ENCODE measurements around the gene CEP350. TPM values are rescaled to one million over a fixed set of nuclear protein-coding genes. Genes with fewer than 3 reads are reported as not detected.
"Not testable (repeated sequence)": the region's sequence is repeated elsewhere in the genome, so short reads cannot be mapped to it uniquely, and the experiment has no call there.

CEP350 gene
- total RNA-seq, 2 donors from 2014 or later = 43.3 to 67.4 TPM

- Histone ChIP-seq H3K4me1 (replicated peaks) (no peaks in the 10 kb centered on the region), H3K36me3 (no peaks in the 10 kb centered on the region), H3K27ac (no peak overlapping the region), H3K27me3 (replicated peaks; ENCODE audit: insufficient read depth) (no peaks in the 10 kb centered on the region), H3K4me3 (no peak overlapping the region), H3K9me3 (no peaks in the 10 kb centered on the region)
- intact Hi-C loops (cut with DNase I) = no loop called here
- TF ChIP-seq POLR2A (IDR thresholded peaks at IDR 0.05) = no peak
- TF ChIP-seq, protein P1, sequence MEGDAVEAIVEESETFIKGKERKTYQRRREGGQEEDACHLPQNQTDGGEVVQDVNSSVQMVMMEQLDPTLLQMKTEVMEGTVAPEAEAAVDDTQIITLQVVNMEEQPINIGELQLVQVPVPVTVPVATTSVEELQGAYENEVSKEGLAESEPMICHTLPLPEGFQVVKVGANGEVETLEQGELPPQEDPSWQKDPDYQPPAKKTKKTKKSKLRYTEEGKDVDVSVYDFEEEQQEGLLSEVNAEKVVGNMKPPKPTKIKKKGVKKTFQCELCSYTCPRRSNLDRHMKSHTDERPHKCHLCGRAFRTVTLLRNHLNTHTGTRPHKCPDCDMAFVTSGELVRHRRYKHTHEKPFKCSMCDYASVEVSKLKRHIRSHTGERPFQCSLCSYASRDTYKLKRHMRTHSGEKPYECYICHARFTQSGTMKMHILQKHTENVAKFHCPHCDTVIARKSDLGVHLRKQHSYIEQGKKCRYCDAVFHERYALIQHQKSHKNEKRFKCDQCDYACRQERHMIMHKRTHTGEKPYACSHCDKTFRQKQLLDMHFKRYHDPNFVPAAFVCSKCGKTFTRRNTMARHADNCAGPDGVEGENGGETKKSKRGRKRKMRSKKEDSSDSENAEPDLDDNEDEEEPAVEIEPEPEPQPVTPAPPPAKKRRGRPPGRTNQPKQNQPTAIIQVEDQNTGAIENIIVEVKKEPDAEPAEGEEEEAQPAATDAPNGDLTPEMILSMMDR (IDR thresholded peaks at IDR 0.05) = no peak
- no peak for TF ChIP-seq POLR2AphosphoS5 (IDR thresholded peaks at IDR 0.05)
- DNase-seq (ENCODE audit: low spot score) = no peak
Observed at GRCh38 chr1:180002437-180002836, 47.8 kb downstream of the CEP350 start.

GRCh38 chr1:180003026-180003695 lies 48.6 kb downstream of the CEP350 start:
- intact Hi-C loops (cut with DNase I) = no loop called here
- H3K27me3 ChIP-seq (replicated peaks; ENCODE audit: insufficient read depth) = no peaks in the 10 kb centered on the region
- H3K36me3 ChIP-seq = no peaks in the 10 kb centered on the region
- no peak overlapping the region for H3K4me3 ChIP-seq
- no peaks in the 10 kb centered on the region for H3K4me1 ChIP-seq (replicated peaks)
- 97% methylated on average over 3 of the region's 3 CpGs for WGBS
- H3K27ac ChIP-seq = no peak overlapping the region
- no peak for TF ChIP-seq POLR2A (IDR thresholded peaks at IDR 0.05)
- TF ChIP-seq, protein P1 (IDR thresholded peaks at IDR 0.05) = no peak
- H3K9me3 ChIP-seq = no peaks in the 10 kb centered on the region
- DNase-seq (ENCODE audit: low spot score) = no peak

GRCh38 chr1:180006762-180007161 lies 52.2 kb downstream of the CEP350 start:
- H3K27ac ChIP-seq; H3K9me3 ChIP-seq; intact Hi-C loops (cut with DNase I); H3K4me1 ChIP-seq (replicated peaks); DNase-seq (ENCODE audit: low spot score); H3K4me3 ChIP-seq; H3K36me3 ChIP-seq; H3K27me3 ChIP-seq (replicated peaks; ENCODE audit: insufficient read depth): not testable (repeated sequence)
- WGBS = 100% methylated on average over 1 of the region's 1 CpG

DNA sequence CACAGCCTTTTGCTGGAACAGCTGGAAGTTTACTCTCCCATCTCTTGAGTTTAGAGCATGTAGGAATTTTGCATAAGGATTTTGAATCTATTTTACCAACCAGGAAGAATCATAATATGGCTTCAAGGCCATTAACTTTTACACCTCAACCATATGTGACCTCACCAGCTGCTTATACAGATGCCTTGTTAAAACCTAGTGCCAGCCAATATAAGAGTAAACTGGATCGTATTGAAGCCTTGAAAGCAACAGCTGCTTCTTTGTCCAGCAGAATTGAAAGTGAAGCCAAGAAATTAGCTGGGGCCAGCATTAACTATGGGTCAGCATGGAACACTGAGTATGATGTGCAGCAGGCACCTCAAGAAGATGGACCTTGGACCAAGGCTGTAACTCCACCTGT lies 65.4 kb downstream of the CEP350 start:
- peaks cover 0 to 5% of the 10 kb centered on the region in 2 donors for H3K36me3 ChIP-seq
- no peak for DNase-seq (ENCODE audit: low spot score)
- WGBS = 78% methylated on average over 1 of the region's 1 CpG
- no peaks in the 10 kb centered on the region for H3K9me3 ChIP-seq
- intact Hi-C loops (cut with DNase I) = no loop called here
- no peak overlapping the region for H3K27ac ChIP-seq
- TF ChIP-seq POLR2AphosphoS5 (IDR thresholded peaks at IDR 0.05) = no peak
- TF ChIP-seq, protein P1 (IDR thresholded peaks at IDR 0.05) = no peak
- TF ChIP-seq POLR2A (IDR thresholded peaks at IDR 0.05) = no peak
- no peak overlapping the region for H3K4me3 ChIP-seq
- H3K4me1 ChIP-seq (replicated peaks) = no peaks in the 10 kb centered on the region
- no peaks in the 10 kb centered on the region for H3K27me3 ChIP-seq (replicated peaks; ENCODE audit: insufficient read depth)

DNA sequence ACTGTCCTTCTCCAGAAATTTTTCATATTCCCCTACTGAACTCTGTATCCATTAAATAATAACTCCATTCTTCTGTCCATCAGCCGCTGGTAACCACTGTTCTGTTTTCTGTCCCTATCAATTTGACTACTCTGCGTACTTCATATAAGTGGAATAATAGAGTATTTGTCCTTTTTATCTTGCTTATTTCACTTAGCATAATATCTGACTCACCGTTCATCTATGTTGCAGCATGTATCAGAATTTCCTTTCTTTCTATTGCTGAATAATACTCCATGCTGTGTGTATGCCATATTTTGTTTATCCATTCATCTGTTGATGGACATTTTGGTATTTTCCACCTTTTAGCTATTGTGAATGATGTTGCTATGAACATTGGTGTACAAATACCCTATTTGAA lies 71.9 kb downstream of the CEP350 start:
- no peaks in the 10 kb centered on the region for H3K27me3 ChIP-seq (replicated peaks; ENCODE audit: insufficient read depth)
- no peak overlapping the region for H3K27ac ChIP-seq
- 96% methylated on average over 3 of the region's 3 CpGs for WGBS
- H3K36me3 ChIP-seq = no peaks in the 10 kb centered on the region
- intact Hi-C loops (cut with DNase I) = no loop called here
- DNase-seq (ENCODE audit: low spot score) = no peak
- H3K9me3 ChIP-seq = no peaks in the 10 kb centered on the region
- H3K4me1 ChIP-seq (replicated peaks) = no peaks in the 10 kb centered on the region
- no peak overlapping the region for H3K4me3 ChIP-seq
- TF ChIP-seq POLR2AphosphoS5 (IDR thresholded peaks at IDR 0.05) = no peak
- TF ChIP-seq, protein P1 (IDR thresholded peaks at IDR 0.05) = no peak
- no peak for TF ChIP-seq POLR2A (IDR thresholded peaks at IDR 0.05)
